HCT116 (cell line): ENCODE data around the gene PWP1. TPM values are rescaled to one million over a fixed set of nuclear protein-coding genes. Genes with fewer than 3 reads are reported as not detected.

Experiments
- ATAC-seq: fragments of 200-7000 bp; cut with Tn5 transposase; 2 replicates; pipeline ENCODE4 v1.9.1; 2020; ENCODE audit warnings: mild to moderate bottlenecking, moderate library complexity
- BruUV-seq: library from RNA; stranded (reverse); fragments of 400-500 nt; replicated peaks from 2 replicates; lab custom pipeline; 2021; lab: Mats Ljungman, UMichigan
- CTCF ChIA-PET: fragments of 300-600 bp; sonication (Branson Sonifier 250); formaldehyde crosslinking; loops from one replicate; lab custom pipeline; 2021; ENCODE audit warnings: antibody characterized with exemption; lab: Charles Lee
- POLR2A ChIA-PET: fragments of 300-600, 350-600 bp; sonication (Branson Sonifier 250); formaldehyde crosslinking; loops from one replicate; lab custom pipeline; 2021; ENCODE audit warnings: antibody characterized with exemption; lab: Charles Lee
- RAD21 ChIA-PET, 2 experiments: fragments of 300-600 bp; sonication (Branson Sonifier 250); formaldehyde crosslinking; loops; one replicate each; lab custom pipeline; 2023; ENCODE audit warnings: low total read pairs in 2 of 2; ENCODE audit not compliant: uncharacterized antibody in 2 of 2, unreplicated experiment in 2 of 2, low non-redundant PET in 1 of 2; lab: Charles Lee
- DNase-seq: peaks from one replicate; pipeline ENCODE4 v3.0.0-alpha.2; 2010; ENCODE audit warnings: low read depth, low spot score
- H2AFZ ChIP-seq: fragments of 200-600 bp; shearing (Covaris generic), sonication (generic); 2 replicates; pipeline ENCODE4 v1.6.1; 2017; ENCODE audit warnings: low read depth, mixed run types, mixed read lengths, antibody characterized with exemption, low read length; ENCODE audit not compliant: poor library complexity, severe bottlenecking
- H3K27ac ChIP-seq: 2 replicates; pipeline ENCODE4 v1.5.1; 2012; ENCODE audit warnings: low read depth, low read length
- H3K27me3 ChIP-seq: fragments of 200-600 bp; sonication (generic); 2 replicates; pipeline ENCODE4 v1.6.1; 2016; ENCODE audit warnings: mixed run types, low read length, mixed read lengths; ENCODE audit not compliant: insufficient read depth
- H3K36me3 ChIP-seq, 2 experiments: fragments of 200-500 bp in 1 of 2; fragments of 200-600 bp in 1 of 2; sonication (Bioruptor generic) in 1 of 2; sonication (generic) in 1 of 2; 2 replicates each; pipeline versions ENCODE4 v1.5.1 to v1.6.1; 2014 to 2016; ENCODE audit warnings: low read length in 2 of 2, inconsistent platforms in 1 of 2, mixed read lengths in 1 of 2, mixed run types in 1 of 2; ENCODE audit not compliant: insufficient read depth in 2 of 2, control insufficient read depth in 1 of 2
- H3K4me1 ChIP-seq, 2 experiments: fragments of 200-600 bp in 1 of 2; sonication (generic) in 1 of 2; 2 replicates each; pipeline versions ENCODE4 v1.5.1 to v1.6.1; 2012 to 2017; ENCODE audit warnings: low read length in 2 of 2, inconsistent platforms in 1 of 2, mild to moderate bottlenecking in 1 of 2, mixed read lengths in 1 of 2, mixed run types in 1 of 2, moderate library complexity in 1 of 2; ENCODE audit not compliant: insufficient read depth in 2 of 2, control insufficient read depth in 1 of 2
- H3K4me2 ChIP-seq: fragments of 200-600 bp; sonication (generic); 2 replicates; pipeline ENCODE4 v1.6.1; 2017; ENCODE audit warnings: mixed run types, low read length, mixed read lengths
- H3K4me3 ChIP-seq, 2 experiments: fragments of 200-600 bp in 1 of 2; sonication (generic) in 1 of 2; replicated peaks in 1 of 2; 2 replicates each; pipeline ENCODE4 v1.5.1; 2011 to 2016; ENCODE audit warnings: low read length in 2 of 2, control low read depth in 1 of 2, low read depth in 1 of 2, mild to moderate bottlenecking in 1 of 2, mixed read lengths in 1 of 2, mixed run types in 1 of 2
- H3K79me2 ChIP-seq: fragments of 200-600 bp; sonication (generic); 2 replicates; pipeline ENCODE4 v1.6.1; 2017; ENCODE audit warnings: mild to moderate bottlenecking, mixed run types, low read length, moderate library complexity, mixed read lengths; ENCODE audit not compliant: insufficient read depth
- H3K9ac ChIP-seq: fragments of 200-600 bp; sonication (generic); 2 replicates; pipeline ENCODE4 v1.6.1; 2016; ENCODE audit warnings: low read length, mixed read lengths
- H3K9me2 ChIP-seq: fragments of 200-600 bp; sonication (generic), shearing (Covaris generic); 2 replicates; pipeline ENCODE4 v1.6.1; 2017; ENCODE audit warnings: mixed run types, mild to moderate bottlenecking, moderate library complexity; ENCODE audit not compliant: insufficient read depth
- H3K9me3 ChIP-seq, 2 experiments: fragments of 200-500 bp in 1 of 2; fragments of 200-600 bp in 1 of 2; sonication (Bioruptor generic) in 1 of 2; sonication (generic) in 1 of 2; 2 replicates each; pipeline ENCODE4 v1.6.1; 2014 to 2017; ENCODE audit warnings: low read length in 2 of 2, mixed read lengths in 2 of 2, inconsistent platforms in 1 of 2, low read depth in 1 of 2, mild to moderate bottlenecking in 1 of 2, mixed run types in 1 of 2, moderate library complexity in 1 of 2; ENCODE audit not compliant: control insufficient read depth in 1 of 2, insufficient read depth in 1 of 2
- H4K20me1 ChIP-seq: fragments of 200-600 bp; sonication (generic), shearing (Covaris generic); 2 replicates; pipeline ENCODE4 v1.6.1; 2017; ENCODE audit warnings: mixed run types, mild to moderate bottlenecking, moderate library complexity; ENCODE audit not compliant: insufficient read depth
- ATF3 ChIP-seq: IDR thresholded peaks from 2 replicates; pipeline ENCODE4 v1.6.1; 2012
- CBX3 ChIP-seq: IDR thresholded peaks from 2 replicates; pipeline ENCODE4 v1.6.1; 2012; ENCODE audit warnings: low read depth
- CEBPB ChIP-seq: IDR thresholded peaks from 2 replicates; pipeline ENCODE4 v1.6.1; 2012; ENCODE audit warnings: low read depth
- CTCF ChIP-seq, 3 experiments: fragments of 200-600 bp in 1 of 3; sonication (generic) in 1 of 3; IDR thresholded peaks in 2 of 3; conservative IDR thresholded peaks in 1 of 3; 2 replicates each; pipeline ENCODE4 v1.5.1; 2012 to 2017; ENCODE audit warnings: low read depth in 2 of 3, low read length in 2 of 3, antibody characterized with exemption in 1 of 3, borderline replicate concordance in 1 of 3, control low read depth in 1 of 3, mild to moderate bottlenecking in 1 of 3, mixed read lengths in 1 of 3, mixed run types in 1 of 3, moderate library complexity in 1 of 3; ENCODE audit not compliant: insufficient read depth in 1 of 3
- EGR1 ChIP-seq: IDR thresholded peaks from 2 replicates; pipeline ENCODE4 v1.6.1; 2012; ENCODE audit warnings: low read depth
- ELF1 ChIP-seq: IDR thresholded peaks from 2 replicates; pipeline ENCODE4 v1.6.1; 2012; ENCODE audit warnings: low read depth, borderline replicate concordance
- FOSL1 ChIP-seq: IDR thresholded peaks from 2 replicates; pipeline ENCODE4 v1.6.1; 2012; ENCODE audit warnings: low read depth
- POLR2A ChIP-seq: IDR thresholded peaks from 2 replicates; pipeline ENCODE4 v1.7.0; 2011; ENCODE audit warnings: borderline replicate concordance; ENCODE audit not compliant: insufficient read depth, insufficient read length; ENCODE audit errors: extremely low read depth
- POLR2AphosphoS5 ChIP-seq: IDR thresholded peaks from 2 replicates; pipeline ENCODE4 v1.6.1; 2011; ENCODE audit warnings: mild to moderate bottlenecking, low read depth, low read length, moderate library complexity
- RAD21 ChIP-seq: IDR thresholded peaks from 2 replicates; pipeline ENCODE4 v1.6.1; 2012; ENCODE audit warnings: low read depth, mild to moderate bottlenecking
- SRF ChIP-seq: IDR thresholded peaks from 2 replicates; pipeline ENCODE4 v1.6.1; 2012; ENCODE audit warnings: low read depth
- YY1 ChIP-seq: IDR thresholded peaks from 2 replicates; pipeline ENCODE4 v1.6.1; 2011; ENCODE audit warnings: low read length, low read depth, moderate library complexity, mild to moderate bottlenecking; ENCODE audit not compliant: insufficient replicate concordance; ENCODE audit errors: extremely low read depth
- ZNF274 ChIP-seq: fragments of 200-500 bp; sonication (Bioruptor generic); IDR thresholded peaks from 2 replicates; pipeline ENCODE4 v1.6.1; 2014; ENCODE audit warnings: mild to moderate bottlenecking, low read depth, low read length, inconsistent platforms
- intact Hi-C: fragments of 100-400 bp; cut with micrococcal nuclease; formaldehyde crosslinking; loops from 2 replicates; pipeline ENCODE4 v1.10.0; 2022
- total RNA-seq: library from RNA; stranded (reverse); gene quantifications from one replicate; pipeline ENCODE4 v1.2.1, GENCODE V29; 2021; ENCODE audit not compliant: unreplicated experiment
- TF ChIP-seq, protein P1 (sequence below): IDR thresholded peaks from 2 replicates; pipeline ENCODE4 v1.6.1; 2012
- TF ChIP-seq, protein P2 (sequence below): IDR thresholded peaks from 2 replicates; pipeline ENCODE4 v1.6.1; 2012; ENCODE audit warnings: low read depth

The PWP1 gene
- total RNA-seq, 1 experiment from 2014 or later, result 48.2 TPM

DNA sequence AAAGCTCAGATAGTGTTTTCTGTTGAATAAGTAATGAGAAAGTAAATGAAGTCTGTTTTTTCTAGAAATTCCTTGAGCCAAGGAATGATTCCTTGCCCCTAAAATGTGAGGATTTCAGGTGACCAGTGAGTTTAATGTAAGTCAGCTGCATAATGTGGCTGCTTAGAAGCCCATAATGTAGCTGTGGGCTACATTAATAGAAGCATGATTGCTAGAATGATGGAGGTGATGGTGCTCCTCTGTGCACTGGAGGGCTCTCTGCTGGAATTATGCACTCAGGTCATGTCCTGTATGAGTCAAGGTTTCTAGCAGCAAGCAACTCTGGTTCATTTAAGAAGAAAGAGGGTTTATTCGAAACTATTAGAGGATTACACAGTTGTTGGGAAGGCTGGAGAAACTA is 19.6 kb upstream of the PWP1 start:
- ATAC-seq (no peak), DNase-seq (no peak)
- Histone ChIP-seq H3K36me3 (no peaks in the 10 kb centered on the region), H3K4me3 (no peak overlapping the region), H2AFZ (no peak overlapping the region), H3K9me2 (no peaks in the 10 kb centered on the region), H3K4me2 (no peak overlapping the region)
- BruUV-seq, result no TSS peak
- TF ChIP-seq YY1, result no peak
- TF ChIP-seq, protein P1, sequence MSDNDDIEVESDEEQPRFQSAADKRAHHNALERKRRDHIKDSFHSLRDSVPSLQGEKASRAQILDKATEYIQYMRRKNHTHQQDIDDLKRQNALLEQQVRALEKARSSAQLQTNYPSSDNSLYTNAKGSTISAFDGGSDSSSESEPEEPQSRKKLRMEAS, result no peak
- no peak for TF ChIP-seq POLR2AphosphoS5
- no peak for TF ChIP-seq RAD21
- TF ChIP-seq ZNF274, result no peak
- no peak for TF ChIP-seq POLR2A
- TF ChIP-seq, all 23 proteins: peak for 0
- RAD21 ChIA-PET, result no interaction called here
- intact Hi-C loops, result no loop called here
- no peaks in the 10 kb centered on the region for H3K9me3 ChIP-seq
- H3K27ac ChIP-seq, result no peak overlapping the region
- CTCF ChIA-PET, result interaction anchor here (1.2 kb wide), 1 partner anchor 10 kb away, joined by 5 read pairs; no protein-coding TSS in a partner anchor
- no peak overlapping the region for H3K9ac ChIP-seq
- H4K20me1 ChIP-seq, result no peaks in the 10 kb centered on the region
- H3K79me2 ChIP-seq, result no peaks in the 10 kb centered on the region
- H3K27me3 ChIP-seq, result no peaks in the 10 kb centered on the region
- POLR2A ChIA-PET, result no interaction called here
- H3K4me1 ChIP-seq, result peaks cover 0 to 4% of the 10 kb centered on the region in 2 experiments; a peak in 3 of 4 replicates

DNA sequence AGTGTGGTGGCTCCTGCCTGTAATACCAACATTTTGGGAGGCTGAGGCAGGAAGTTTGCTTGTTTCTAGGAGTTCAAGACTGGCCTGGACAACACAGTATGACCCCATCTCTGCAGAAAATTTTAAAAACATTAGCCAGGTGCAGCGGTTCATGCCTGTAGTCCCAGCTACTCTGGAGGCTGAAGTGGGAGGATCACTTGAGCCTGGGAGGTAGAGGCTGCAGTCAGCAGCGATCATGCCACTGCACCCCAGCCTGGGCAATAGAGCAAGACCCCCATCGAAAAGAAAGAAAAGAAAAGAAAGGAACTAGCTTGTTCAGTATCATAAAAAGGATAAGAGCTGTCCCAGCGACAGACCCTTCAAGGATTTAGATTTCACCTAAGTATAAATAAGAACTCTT is 18.1 kb upstream of the PWP1 start:
- H3K4me3 ChIP-seq, result no peak overlapping the region
- no peaks in the 10 kb centered on the region for H3K9me2 ChIP-seq
- no peaks in the 10 kb centered on the region for H3K9me3 ChIP-seq
- POLR2A ChIA-PET, result no interaction called here
- ATAC-seq (no peak), DNase-seq (no peak)
- intact Hi-C loops, result no loop called here
- peaks cover 0 to 5% of the 10 kb centered on the region in 2 experiments; a peak in 3 of 4 replicates for H3K4me1 ChIP-seq
- no peak overlapping the region for H3K27ac ChIP-seq
- no peaks in the 10 kb centered on the region for H3K36me3 ChIP-seq
- CTCF ChIA-PET, result interaction anchor here (1.5 kb wide), 1 partner anchor 8 kb away, joined by 6 read pairs; no protein-coding TSS in a partner anchor
- no peak overlapping the region for H3K9ac ChIP-seq
- no TSS peak for BruUV-seq
- no peaks in the 10 kb centered on the region for H3K27me3 ChIP-seq
- H3K4me2 ChIP-seq, result no peak overlapping the region
- no peak overlapping the region for H2AFZ ChIP-seq
- no peaks in the 10 kb centered on the region for H3K79me2 ChIP-seq
- no peaks in the 10 kb centered on the region for H4K20me1 ChIP-seq
- RAD21 ChIA-PET, result no interaction called here
- TF ChIP-seq YY1 (no peak), CEBPB (no peak), SRF (no peak), CTCF (IDR thresholded peaks at IDR 0.05 in 2 of 3, conservative IDR thresholded peaks at IDR 0.05 in 1 of 3; ENCODE audit: borderline replicate concordance in 1 of 3, insufficient read depth in 1 of 3, low read depth in 2 of 3, low read length in 2 of 3) (no peak), CBX3 (no peak), ELF1 (no peak), ATF3 (no peak), EGR1 (no peak), POLR2A (no peak), FOSL1 (no peak), RAD21 (no peak)
- TF ChIP-seq, protein P2, sequence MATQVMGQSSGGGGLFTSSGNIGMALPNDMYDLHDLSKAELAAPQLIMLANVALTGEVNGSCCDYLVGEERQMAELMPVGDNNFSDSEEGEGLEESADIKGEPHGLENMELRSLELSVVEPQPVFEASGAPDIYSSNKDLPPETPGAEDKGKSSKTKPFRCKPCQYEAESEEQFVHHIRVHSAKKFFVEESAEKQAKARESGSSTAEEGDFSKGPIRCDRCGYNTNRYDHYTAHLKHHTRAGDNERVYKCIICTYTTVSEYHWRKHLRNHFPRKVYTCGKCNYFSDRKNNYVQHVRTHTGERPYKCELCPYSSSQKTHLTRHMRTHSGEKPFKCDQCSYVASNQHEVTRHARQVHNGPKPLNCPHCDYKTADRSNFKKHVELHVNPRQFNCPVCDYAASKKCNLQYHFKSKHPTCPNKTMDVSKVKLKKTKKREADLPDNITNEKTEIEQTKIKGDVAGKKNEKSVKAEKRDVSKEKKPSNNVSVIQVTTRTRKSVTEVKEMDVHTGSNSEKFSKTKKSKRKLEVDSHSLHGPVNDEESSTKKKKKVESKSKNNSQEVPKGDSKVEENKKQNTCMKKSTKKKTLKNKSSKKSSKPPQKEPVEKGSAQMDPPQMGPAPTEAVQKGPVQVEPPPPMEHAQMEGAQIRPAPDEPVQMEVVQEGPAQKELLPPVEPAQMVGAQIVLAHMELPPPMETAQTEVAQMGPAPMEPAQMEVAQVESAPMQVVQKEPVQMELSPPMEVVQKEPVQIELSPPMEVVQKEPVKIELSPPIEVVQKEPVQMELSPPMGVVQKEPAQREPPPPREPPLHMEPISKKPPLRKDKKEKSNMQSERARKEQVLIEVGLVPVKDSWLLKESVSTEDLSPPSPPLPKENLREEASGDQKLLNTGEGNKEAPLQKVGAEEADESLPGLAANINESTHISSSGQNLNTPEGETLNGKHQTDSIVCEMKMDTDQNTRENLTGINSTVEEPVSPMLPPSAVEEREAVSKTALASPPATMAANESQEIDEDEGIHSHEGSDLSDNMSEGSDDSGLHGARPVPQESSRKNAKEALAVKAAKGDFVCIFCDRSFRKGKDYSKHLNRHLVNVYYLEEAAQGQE, result no peak
